Gastrocnemius medialis (tissue), 4 donors: Measurements from ENCODE around the gene RABGAP1.

ENCODE experiments used
- CTCF ChIP-seq, 5 experiments: fragments of 450-650 bp in 3 of 5; fragments of 200-600 bp in 2 of 5; sonication (generic) in 2 of 5; IDR thresholded peaks in 4 of 5; conservative IDR thresholded peaks in 1 of 5; 1 replicate in 4 of 5; 2 replicates in 1 of 5; pipeline ENCODE4 v1.5.1; 2016 to 2019; ENCODE audit warnings: antibody characterized with exemption in 5 of 5, mild to moderate bottlenecking in 3 of 5, moderate library complexity in 3 of 5
- POLR2A ChIP-seq, 2 donors: fragments of 450-650 bp; IDR thresholded peaks; one replicate each; pipeline ENCODE4 v1.6.1; 2017; ENCODE audit warnings: antibody characterized with exemption in 2 of 2, mild to moderate bottlenecking in 2 of 2, moderate library complexity in 2 of 2

GRCh38 chr9:122930541-122931225 is 10.1 kb upstream of the RABGAP1 start:
- peak in 1 of 5 experiments; percentile 7 for TF ChIP-seq CTCF (IDR thresholded peaks at IDR 0.05 in 4 of 5, conservative IDR thresholded peaks at IDR 0.05 in 1 of 5)
- no peak for TF ChIP-seq POLR2A (IDR thresholded peaks at IDR 0.05)
